HTERT RPE-1 (cell line): ENCODE measurements around the gene MAP1LC3A.

Experiments
- in situ Hi-C: fragments of 300-500 bp; cut with MboI; formaldehyde crosslinking; loops from 4 replicates; pipeline ENCODE4 v1.14.3; 2020; ENCODE audit warnings: low sequenced_read_pairs

The MAP1LC3A gene

DNA sequence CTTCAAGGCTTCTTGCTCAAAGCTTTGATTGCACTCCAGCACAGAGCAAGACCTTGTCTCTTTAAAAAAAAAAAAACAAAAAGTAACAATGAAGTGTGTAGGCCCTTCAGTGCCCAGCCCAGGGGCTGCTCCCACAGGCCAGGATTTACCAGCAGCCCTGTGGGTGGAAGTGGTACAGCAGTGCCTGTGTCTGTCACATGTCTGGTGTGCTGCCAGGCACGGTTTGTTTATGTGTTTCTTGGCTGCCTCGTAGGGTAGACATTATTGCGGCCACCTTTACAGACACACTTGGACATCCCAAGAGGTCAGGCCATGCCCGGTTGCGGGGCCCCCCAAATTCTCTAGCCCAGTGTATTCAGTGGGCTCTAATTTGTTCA, 29.6 kb upstream of the MAP1LC3A start:
- in situ Hi-C loops, result no loop called here

DNA sequence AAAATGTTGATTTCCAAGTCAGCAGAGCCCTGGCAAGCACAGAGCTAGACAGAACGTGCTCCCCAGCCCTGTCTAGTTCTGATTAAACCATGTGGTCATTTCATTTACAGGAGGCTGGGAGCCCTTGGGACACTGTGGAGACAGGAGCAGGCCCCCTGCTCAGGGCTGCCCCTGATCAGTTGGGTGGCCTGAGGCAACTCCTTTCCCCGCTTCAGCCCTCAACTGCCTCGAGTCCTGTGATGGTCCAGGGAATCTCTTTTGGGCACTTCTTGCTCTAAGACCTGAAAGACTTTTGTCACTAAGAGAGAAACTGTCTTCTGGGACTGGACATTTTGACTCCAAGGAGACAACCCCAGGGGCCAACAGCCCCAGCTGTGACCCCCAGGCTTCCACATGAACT, 28.8 kb upstream of the MAP1LC3A start:
- in situ Hi-C loops, result no loop called here

DNA sequence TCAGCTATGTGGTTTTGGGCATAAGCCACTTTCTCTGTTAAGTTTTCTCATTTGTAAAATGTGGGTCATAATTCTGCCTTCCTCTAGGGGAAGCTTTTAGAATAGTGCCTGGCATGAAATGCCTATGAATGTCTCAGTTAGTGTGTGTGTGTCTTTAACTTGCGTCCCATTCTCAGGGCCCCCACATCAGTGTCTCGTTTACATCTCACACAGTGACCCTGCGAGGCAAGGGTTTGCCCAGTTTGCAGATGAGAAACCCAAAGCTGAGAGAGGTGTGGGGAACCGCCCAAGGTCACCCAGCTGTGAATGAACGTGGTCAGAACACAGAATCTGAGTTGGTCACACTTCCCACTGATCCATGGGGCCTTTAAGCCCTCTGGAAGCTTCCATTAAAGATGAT, 28.2 kb upstream of the MAP1LC3A start:
- in situ Hi-C loops, result no loop called here

DNA sequence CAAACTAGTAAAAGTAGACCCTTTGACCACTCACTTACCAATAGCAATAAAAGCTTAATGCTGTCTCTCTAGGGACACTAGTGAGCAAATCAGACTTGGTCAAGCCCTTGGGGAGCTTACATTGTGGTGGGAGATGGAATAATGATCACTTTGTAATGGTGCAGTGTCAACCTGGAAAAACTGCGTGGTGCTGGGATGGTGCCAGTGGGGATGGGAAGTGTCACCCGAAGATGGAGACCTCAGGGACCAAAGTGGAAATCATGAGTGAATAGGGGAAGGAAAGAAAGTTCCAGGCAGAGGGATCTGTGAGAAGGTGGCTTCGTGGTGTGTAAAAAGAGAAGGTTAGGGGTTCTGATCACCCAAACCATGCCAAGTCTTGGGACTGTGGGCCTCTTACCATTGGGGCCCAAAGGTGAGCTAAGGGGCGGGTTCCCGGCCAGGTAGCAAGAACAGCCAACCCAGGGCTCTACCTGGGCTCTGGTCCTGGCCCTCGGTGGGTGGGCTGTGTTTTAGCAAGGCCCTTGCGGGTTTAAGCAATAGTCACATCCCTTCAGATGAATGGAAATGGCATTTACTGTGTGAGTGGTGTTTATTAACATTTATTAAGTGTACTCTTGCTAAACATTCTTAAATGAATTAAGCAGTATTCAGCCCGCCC, 26.8 kb upstream of the MAP1LC3A start:
- in situ Hi-C loops, result no loop called here

DNA sequence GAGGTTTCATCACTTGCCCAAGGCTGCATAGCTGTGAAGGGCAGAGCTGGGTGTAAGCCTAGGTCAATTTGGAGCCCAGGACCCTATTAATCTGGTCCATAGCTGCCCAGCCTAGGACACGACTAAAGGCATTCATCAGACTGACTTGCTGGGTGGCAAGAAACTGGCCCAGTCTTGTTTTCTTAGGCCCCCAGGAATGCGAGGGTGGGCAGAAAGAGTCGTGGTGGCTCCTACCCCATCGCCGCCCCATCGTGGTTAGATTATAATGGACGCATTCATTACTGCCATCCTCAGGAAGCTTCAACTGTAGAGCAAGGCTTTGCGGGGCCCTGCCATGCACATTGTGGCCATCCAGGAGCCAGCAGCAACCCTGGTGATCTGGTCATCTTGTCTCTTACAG, 26.2 kb upstream of the MAP1LC3A start:
- in situ Hi-C loops, result no loop called here

DNA sequence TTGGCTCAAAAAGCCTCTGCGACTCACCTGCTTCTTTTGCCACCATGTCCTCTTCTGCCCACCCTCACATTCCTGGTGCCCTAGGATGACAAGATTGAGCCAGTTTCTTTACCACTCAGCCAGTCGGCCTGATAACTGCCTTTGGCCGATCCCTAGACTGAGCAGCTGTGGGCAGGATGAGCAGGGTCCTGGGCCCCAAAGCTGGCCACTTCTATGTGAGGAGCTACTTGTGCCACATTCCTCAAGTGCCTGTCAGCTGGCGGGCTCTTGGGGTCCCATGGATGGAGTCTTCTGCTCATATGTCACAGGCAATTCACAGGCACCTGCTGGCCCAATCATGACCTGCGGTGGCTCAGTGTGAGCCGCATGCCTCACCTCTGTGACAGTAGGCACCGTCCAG, 25.8 kb upstream of the MAP1LC3A start:
- in situ Hi-C loops, result no loop called here

DNA sequence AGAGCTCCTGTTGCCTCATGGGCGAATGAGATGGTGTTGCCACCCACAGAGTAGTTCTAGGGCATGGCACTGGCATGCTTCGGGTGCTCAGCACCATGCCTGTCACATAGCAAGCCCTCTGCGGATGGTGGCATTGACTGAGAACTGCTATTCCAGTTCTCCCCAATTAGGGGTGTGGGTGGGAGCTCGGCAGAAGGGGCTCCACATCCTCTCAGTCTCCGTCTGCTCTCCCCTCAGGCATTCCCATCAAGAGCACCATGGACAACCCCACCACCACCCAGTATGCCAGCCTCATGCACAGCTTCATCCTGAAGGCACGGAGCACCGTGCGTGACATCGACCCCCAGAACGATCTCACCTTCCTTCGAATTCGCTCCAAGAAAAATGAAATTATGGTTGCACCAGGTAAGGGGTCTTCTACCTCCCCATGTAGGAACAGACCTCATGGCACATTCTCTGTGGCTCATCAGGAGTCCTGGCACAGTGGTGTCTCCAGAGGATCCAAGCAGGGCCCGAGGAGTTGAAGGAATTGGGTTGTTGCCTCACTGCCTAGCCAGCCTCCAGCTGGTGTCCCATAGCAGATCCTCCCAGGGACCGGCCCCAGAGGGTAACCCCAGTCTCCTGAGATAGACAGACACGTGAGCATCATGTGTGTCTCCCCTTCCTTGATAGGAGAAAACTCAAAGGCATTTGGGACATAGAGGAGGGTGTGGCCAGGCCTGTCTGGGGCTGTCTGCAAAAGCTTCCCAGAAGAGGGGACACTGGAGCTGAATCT, 23.9 kb upstream of the MAP1LC3A start:
- in situ Hi-C loops, result no loop called here

DNA sequence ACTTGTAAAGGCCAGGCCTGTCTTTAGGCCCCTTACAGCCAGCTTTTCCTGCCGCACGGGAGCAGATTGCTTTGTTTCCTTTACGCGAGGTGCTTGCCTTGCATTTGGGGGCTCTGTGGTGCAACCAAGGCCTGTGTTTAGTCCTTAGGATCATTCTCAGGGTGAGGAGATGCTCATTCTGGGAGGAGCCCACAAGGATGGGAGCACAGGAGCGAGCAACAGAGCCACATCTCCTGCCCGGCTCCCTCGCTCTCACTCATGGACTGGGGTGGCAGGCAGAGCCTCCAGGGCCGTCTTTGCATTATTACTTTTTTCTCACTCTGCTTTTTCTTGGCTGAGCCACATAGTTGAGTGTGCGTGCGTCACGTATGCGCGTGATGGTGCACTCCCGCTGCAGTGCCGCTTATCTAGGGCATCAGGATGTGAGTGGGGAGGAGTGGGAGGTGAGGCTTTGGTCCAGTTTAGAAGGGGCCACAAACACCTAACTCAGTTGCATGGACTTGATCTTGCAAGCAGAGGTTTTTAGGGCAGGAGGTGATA, 23.1 kb upstream of the MAP1LC3A start:
- in situ Hi-C loops, result no loop called here

DNA sequence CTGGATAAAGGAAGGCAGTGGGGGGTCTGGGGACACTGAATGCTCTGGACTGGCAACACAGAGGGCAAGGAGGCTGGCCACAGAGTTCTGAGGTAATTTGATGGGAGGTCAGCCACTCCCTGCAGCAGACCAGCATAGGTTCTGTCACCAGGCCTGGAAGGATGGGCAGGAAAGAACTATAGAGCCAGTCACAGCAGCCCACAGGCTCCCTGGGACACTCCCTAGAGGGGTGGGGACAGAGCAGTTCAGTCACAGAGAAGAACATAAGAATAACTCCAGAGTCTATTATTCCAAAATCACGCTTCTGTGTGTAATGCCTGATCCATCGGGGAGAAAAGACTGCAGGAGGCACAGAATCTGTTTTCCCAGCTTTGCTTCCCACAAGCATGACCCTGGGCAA, 22.7 kb upstream of the MAP1LC3A start:
- in situ Hi-C loops, result no loop called here

DNA sequence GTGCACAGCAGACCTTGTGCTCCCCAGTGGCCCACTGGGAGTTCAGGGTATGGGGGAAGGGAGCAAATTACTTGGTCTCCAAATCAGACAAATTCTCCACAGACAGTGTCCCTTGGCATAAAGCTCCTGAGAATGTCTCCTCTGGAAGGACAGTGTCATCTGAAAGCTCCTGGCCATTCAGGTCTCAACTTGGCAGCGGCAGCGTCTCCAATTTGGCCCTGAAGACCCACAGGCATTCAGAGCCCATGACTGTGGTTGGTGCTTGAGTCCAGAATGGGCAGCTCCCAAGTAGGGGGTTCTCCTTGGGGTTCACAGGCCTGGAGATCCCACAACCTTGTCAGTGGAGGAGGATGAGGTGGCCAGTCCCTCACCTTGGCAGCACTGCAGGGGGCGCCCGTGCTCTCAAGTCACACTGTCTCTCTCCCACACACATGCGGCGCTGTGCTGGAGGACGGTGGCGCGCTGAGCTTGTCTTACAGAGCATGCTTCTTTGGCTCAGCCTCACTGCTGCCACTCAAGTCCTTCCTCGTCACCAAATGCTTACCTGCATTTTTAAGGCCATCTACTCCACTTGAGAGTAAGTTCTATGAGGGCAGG, 21.6 kb upstream of the MAP1LC3A start:
- in situ Hi-C loops, result no loop called here

DNA sequence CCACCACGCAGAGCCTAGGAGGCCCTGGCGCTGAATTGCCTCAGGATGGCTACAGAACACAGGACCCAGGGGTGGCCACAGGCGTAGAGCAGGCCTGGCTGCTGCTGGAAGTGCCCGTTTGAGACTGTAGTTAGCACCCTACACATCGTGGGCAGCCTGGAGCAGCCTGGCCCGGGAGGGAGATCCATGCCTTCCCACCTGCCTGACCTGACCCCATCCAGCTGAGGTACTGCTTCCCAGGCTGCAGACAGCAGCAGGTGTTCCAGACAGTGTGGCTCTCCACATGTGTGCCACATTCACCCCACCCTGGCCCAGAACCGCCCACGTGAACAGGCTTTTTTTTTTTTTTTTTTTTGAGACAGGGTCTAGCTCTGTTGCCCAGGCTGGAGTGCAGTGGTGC, 20.9 kb upstream of the MAP1LC3A start:
- in situ Hi-C loops, result no loop called here

DNA sequence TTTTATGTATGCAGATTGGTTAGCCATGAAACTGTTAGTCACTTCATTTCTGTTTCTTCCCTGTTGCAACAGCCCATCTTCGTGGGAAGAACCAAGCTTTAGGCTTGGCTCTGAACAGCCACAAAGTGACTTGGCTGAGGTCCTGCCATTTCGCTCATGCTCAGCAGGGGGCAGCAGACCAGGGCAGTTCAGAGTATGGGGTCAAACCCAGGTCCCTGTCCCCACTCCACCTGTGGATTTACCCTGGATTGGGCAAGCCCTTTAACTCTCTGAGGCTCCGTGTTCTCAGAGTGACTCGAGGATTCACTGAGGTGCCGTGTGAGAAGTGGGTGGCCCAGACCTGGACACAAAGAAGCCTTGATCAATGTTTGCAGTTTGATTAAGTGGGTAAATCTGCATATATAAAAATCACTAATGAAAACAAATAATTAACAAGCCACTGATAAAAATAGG, 19.8 kb upstream of the MAP1LC3A start:
- in situ Hi-C loops, result no loop called here

DNA sequence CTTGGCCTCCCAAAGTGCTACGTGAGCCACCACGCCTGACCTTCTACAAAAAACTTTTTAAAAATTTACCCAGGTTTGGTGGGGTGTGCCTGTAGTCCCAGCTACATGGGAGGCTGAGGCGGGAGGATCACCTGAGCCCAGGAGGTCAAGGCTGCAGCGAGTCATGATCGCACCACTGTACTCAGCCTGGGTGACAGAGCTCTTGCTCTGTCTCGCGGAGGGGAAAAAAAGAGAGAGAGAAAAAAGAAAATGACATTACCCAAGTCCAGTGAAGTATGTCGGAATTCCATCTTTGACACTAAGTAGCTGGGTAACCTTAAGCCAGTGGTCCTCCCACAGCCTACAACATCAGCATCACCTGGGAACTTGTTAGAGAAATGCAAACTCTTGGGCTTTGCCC, 18.8 kb upstream of the MAP1LC3A start:
- in situ Hi-C loops, result no loop called here

DNA sequence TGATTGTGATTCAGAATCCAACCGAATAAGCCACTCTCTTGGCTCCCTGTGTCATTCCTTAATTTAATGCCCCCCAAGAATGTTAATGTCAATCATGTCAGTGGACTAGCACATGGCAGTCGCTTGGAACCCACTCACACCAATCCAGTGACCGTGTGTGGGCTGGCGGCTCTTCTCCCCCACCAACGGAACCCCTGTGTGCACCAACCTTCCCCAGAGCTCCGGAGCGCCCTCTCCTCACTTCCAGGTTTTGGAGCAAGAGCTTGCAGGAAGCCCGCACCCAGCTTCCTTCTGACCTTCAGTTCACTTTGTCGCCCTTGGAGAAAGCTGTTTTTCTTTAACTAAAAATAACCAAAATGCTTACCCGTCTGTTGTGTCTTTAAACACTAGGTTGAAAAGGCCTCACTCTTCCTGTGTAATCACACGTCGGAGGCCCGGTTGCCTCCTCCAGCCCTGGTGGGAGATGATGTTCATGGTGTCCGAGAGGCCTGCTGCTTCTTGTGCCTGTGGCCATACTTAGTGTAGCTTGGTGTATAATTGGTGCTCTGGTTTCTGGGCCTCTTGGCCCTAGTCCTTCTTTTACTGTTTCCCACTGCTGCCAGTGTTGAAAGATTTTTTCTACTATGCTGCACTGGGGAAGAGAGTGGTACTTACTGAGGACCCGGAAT, 17.8 kb upstream of the MAP1LC3A start:
- in situ Hi-C loops, result no loop called here

DNA sequence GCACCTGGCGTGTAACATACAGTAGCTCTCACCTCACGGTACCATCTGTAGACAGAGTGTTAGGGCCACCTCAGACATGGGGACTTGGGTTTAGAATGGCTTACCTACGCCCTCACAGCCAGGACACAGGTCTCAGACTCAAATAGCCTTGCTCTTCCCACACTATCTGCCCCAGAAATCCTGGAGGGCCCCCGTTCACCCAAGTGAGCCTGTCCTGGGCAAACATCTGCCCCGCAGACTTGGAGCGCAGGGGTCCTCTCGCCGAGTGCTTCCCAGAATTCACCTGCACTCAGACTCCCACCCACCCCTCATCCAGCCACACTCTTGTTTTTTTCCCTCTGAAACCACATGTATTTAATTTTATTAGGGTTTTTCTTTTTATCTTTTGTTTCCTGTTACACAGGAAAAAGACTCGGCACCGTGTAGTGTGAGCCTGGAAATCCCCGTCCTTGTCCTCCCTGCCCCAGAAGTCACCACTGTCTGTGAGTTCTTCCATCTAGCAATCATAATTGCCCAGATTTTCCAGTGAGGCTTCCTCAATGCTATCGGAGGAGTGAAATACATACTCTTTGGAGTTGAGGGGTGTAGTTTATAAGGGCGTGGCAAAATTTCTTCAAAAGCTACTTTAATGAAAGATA, 17.1 kb upstream of the MAP1LC3A start:
- in situ Hi-C loops, result no loop called here

DNA sequence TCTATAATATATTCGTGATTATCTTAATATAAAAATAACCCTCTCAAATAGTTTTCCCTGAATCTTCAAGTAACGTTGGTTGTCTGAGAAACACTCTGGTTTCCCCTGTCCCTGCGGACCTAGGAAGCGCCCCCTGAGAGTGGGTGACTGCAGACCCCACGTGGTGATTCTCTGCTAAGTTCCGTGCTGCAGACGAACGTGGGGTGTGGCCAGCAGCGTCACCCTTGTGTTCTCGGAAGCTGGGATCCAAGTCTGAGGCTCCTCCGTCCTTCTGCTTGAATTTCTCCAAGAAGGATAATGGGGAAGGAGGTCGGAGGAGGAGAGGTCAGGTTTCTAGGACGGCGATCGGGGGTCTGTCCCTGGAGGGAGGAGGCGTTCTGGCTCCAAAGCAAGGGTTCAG, 16.6 kb upstream of the MAP1LC3A start:
- in situ Hi-C loops, result no loop called here

DNA sequence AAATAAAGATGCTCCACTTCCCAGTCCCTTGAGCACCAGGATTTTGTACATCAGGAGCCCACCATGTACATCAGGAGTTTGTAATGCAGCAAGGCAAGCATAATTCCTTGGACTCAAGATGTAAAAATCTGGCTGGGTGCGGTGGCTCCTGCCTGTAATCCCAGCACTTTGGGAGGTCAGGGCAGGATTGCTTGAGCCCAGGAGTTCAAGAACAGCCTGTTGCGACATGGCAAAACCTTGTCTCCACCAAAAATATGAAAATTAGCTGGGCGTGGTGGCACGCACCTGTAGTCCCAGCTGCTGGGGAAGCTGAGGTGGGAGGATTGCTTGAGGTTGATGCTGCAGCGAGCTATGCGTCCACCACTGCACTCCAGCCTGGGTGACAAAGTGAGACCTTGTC, 16.1 kb upstream of the MAP1LC3A start:
- in situ Hi-C loops, result no loop called here

DNA sequence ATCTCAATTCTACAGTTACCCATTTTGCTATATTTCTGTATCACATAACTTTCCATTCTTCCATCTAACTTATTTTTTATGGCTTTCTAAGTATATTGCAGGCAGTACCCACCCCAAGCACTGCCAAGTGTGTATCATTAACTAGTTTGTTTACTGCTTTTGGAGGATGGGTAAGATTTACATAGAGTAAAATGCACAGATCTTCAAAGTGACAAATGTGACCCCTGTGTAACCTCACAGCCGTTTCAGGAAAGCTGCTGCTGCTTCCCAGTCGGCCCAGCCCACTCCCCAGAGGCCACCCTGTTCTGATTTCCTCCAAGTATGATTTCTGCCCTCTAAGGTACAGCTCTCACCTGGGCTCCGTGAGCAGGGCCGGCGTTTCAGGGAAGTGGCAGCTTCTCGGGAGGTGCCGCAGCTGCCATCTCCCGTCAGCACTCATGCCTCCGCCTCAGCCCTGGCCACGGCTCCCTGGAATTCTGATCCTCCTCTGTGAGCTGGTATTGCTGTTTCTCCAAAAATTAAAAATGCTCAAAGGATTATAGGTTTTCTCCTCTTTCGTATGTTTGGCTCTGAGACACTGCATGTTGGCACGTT, 15.0 kb upstream of the MAP1LC3A start:
- in situ Hi-C loops, result no loop called here

DNA sequence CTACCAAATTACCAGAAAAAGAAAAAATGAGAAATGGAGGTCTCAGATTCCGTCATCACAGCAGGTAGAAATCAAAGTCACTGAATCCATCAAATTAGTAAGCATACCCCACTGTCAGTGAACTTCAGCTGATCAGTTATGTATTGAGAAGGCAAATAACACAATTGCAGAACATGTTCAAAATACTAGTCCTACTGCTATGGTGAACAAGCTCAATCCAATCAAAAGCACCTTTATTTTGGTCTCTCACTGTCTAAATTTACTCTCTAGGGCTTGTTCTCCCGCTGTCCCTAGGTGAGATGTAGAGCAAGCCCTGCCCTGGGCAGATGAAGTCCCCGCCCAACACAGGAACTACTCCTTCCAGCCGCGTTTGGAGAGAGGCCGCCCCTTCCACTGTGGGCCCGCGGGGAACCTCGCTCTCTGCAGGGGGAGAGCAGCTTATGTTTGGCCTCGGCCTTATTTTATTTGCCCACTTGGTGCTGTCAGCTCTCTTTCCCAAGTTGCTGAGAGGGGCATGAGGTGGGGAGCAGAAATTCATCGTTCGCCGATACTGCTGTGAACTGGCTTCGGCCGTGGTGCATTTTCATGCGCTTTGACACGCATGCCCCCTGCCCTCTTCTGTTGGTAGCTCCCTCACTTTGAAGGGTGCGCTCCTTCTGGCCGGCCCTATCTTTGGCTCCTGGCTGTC, 14.3 kb upstream of the MAP1LC3A start:
- in situ Hi-C loops, result no loop called here

DNA sequence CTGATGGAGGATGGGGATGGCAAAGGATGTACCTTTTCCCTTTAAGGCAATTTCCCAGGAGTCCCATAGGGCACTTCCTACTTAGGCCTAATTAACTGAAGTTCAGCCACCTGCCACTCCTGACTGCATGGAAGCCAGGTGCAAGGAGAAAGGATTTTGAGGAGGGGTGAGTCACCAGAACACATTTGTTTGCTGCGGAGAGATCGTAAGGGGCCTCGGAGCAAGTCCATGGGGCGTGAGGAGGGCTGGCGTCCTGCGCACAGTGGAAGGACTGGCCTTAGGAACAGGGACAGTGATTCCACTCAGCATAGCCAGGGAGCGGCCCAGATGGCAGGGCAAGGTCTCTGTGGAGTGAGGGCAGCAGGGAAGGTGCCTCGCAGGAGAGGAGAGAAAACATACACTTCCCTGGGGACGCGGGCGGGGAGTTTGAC, 11.8 kb upstream of the MAP1LC3A start:
- in situ Hi-C loops, result no loop called here
